Upper lobe of left lung (tissue), 4 donors: ENCODE results near the gene CLIC6.

Source experiments
- EP300 ChIP-seq, 4 donors: sonication (generic); formaldehyde crosslinking; IDR thresholded peaks; one replicate each; pipeline ENCODE4 v1.5.1; 2017; ENCODE audit warnings: antibody characterized with exemption in 4 of 4, control low read depth in 2 of 4
- TF ChIP-seq, protein P1 (sequence below), 6 experiments: fragments of 450-650 bp in 4 of 6; fragments of 200-600 bp in 2 of 6; sonication (generic) in 2 of 6; IDR thresholded peaks; one replicate each; pipeline ENCODE4 v1.5.1; 2016 to 2019; ENCODE audit warnings: antibody characterized with exemption in 6 of 6

DNA sequence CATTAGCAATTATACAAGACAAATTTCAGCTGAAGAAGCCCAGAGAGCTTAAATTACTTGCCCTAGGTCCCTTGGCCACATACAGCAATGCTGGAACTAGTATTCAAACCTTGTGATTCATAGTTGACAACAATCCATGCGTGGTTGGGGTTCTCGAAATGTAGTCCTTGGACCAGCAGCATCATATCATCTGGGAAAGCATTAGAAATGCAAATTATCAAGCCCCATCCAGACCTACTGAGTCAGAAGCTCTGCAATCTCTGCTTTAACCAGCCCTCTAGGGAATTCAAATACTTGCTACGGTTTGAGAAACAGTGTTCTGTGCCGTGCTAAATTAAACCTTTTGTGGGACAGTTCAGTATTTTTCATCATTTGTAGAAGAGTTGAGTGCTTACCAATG, 65.1 kb downstream of the CLIC6 start:
- TF ChIP-seq, protein P1, sequence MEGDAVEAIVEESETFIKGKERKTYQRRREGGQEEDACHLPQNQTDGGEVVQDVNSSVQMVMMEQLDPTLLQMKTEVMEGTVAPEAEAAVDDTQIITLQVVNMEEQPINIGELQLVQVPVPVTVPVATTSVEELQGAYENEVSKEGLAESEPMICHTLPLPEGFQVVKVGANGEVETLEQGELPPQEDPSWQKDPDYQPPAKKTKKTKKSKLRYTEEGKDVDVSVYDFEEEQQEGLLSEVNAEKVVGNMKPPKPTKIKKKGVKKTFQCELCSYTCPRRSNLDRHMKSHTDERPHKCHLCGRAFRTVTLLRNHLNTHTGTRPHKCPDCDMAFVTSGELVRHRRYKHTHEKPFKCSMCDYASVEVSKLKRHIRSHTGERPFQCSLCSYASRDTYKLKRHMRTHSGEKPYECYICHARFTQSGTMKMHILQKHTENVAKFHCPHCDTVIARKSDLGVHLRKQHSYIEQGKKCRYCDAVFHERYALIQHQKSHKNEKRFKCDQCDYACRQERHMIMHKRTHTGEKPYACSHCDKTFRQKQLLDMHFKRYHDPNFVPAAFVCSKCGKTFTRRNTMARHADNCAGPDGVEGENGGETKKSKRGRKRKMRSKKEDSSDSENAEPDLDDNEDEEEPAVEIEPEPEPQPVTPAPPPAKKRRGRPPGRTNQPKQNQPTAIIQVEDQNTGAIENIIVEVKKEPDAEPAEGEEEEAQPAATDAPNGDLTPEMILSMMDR (IDR thresholded peaks at IDR 0.05) = no peak
- TF ChIP-seq EP300 (IDR thresholded peaks at IDR 0.05) = no peak
